Measurements from ENCODE around the gene ITPR1. TPM values are rescaled to one million over a fixed set of nuclear protein-coding genes. Genes with fewer than 3 reads are reported as not detected.

The ITPR1 gene
- total RNA-seq, 4 donors from 2014 or later: 56.1 to 71.2 (median 61.9) TPM

DNA sequence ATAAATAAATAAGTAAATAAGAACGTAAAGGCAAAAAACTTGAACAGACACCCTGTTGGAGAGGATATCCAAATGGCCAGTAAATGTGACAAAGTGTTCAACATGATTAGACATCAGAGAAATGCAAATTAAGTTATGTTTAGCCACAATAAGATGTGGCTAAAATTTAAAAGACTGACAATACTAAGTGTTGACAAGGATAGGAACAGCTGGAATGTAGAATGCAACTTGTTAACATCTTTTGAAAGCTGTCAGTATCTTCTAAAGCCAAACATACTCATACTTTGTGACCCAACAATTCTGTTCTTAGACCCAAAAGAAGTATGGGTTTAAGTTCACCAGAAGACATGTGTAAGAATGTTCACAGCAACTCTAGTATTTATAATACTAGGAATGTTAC is 197.1 kb downstream of the ITPR1 start:
- TF ChIP-seq EP300 (IDR thresholded peaks at IDR 0.05) (no peak), POLR2A (IDR thresholded peaks at IDR 0.05) (no peak)
- TF ChIP-seq, protein P1, sequence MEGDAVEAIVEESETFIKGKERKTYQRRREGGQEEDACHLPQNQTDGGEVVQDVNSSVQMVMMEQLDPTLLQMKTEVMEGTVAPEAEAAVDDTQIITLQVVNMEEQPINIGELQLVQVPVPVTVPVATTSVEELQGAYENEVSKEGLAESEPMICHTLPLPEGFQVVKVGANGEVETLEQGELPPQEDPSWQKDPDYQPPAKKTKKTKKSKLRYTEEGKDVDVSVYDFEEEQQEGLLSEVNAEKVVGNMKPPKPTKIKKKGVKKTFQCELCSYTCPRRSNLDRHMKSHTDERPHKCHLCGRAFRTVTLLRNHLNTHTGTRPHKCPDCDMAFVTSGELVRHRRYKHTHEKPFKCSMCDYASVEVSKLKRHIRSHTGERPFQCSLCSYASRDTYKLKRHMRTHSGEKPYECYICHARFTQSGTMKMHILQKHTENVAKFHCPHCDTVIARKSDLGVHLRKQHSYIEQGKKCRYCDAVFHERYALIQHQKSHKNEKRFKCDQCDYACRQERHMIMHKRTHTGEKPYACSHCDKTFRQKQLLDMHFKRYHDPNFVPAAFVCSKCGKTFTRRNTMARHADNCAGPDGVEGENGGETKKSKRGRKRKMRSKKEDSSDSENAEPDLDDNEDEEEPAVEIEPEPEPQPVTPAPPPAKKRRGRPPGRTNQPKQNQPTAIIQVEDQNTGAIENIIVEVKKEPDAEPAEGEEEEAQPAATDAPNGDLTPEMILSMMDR (IDR thresholded peaks at IDR 0.05): no peak
- H3K4me3 ChIP-seq: no peak overlapping the region
- no peak overlapping the region for H3K27ac ChIP-seq
- WGBS, 2 donors: 91 to 97% methylated on average over 1 of the region's 1 CpG
- H3K4me1 ChIP-seq: no peaks in the 10 kb centered on the region
- no peaks in the 10 kb centered on the region for H3K27me3 ChIP-seq
- peaks cover 0 to 20% (median 2%) of the 10 kb centered on the region in 4 donors for H3K9me3 ChIP-seq
- DNase-seq (ENCODE audit: low spot score in 2 of 2): no peak
- H3K36me3 ChIP-seq: peaks cover 0 to 85% (median 0%) of the 10 kb centered on the region in 3 donors

DNA sequence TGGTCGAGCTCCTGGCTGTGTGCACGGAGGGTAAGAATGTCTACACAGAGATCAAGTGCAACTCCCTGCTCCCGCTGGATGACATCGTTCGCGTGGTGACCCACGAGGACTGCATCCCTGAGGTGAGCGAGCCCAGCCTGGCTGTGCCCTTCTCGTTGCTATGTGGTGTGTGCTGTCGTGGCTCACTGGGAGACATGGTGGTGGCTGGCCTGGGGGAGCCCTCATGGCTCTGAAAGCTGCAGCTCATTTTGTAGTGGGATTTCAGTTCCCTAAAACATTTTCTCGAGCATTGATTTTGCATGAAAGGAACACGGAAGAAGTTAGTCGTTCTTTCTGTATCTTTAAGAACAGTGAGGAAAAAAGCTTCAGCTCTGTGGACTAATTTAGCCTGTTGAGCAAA is 200.5 kb downstream of the ITPR1 start:
- Histone ChIP-seq H3K4me3 (no peak overlapping the region), H3K4me1 (no peaks in the 10 kb centered on the region), H3K36me3 (peaks cover 0 to 52% (median 0%) of the 10 kb centered on the region in 3 donors), H3K9me3 (peaks cover 0 to 20% (median 2%) of the 10 kb centered on the region in 4 donors), H3K27me3 (no peaks in the 10 kb centered on the region), H3K27ac (no peak overlapping the region)
- TF ChIP-seq, protein P1 (IDR thresholded peaks at IDR 0.05): no peak
- no peak for TF ChIP-seq EP300 (IDR thresholded peaks at IDR 0.05)
- no peak for TF ChIP-seq POLR2A (IDR thresholded peaks at IDR 0.05)
- WGBS, 2 donors: 82 to 83% methylated on average over 13 of the region's 13 CpGs
- no peak for DNase-seq (ENCODE audit: low spot score in 2 of 2)

DNA sequence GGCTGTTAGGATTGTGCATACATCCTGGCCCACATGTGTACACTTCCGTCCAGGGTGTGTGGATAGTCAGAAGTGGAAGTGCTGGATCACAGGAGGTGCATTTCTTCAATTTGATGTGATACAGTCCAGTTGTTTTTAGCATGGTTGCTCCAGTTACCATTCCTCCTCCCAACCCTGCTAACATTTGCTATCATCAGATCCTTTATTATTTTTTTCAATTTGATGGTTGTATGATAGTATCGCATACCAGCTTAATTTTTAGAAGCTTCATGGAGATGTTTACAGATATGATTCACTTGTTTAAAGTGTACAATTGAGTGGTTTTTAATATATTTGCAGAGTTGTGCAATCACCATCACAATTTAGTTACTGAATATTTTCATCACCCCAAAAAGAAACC is 202.7 kb downstream of the ITPR1 start:
- WGBS, 2 donors: 90 to 98% methylated on average over 2 of the region's 2 CpGs
- Histone ChIP-seq H3K36me3 (peaks cover 0 to 40% (median 0%) of the 10 kb centered on the region in 3 donors), H3K9me3 (no peaks in the 10 kb centered on the region), H3K27me3 (no peaks in the 10 kb centered on the region), H3K4me1 (no peaks in the 10 kb centered on the region), H3K27ac (no peak overlapping the region), H3K4me3 (no peak overlapping the region)
- DNase-seq (ENCODE audit: low spot score in 2 of 2): no peak
- no peak for TF ChIP-seq POLR2A (IDR thresholded peaks at IDR 0.05)
- TF ChIP-seq, protein P1 (IDR thresholded peaks at IDR 0.05): no peak
- TF ChIP-seq EP300 (IDR thresholded peaks at IDR 0.05): no peak

DNA sequence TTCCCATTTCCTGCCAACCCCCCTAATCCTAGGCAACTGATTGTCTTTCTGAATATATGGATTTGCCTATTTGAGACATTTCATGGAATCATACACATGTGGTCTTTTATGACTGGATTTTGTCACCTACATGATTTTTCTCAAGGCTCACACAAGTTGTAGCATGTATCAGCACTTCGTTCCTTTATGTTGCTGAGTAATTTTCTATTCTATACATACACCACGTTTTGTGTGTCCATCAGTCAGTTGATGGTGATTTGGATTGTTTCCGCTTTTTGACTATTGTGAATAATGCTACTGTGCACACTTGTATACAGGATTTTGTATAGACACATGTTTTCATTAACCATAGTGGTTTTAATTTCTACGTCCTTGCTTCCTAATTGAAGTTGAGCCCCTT is 203.1 kb downstream of the ITPR1 start:
- no peaks in the 10 kb centered on the region for H3K9me3 ChIP-seq
- no peak overlapping the region for H3K4me3 ChIP-seq
- H3K27me3 ChIP-seq: no peaks in the 10 kb centered on the region
- no peak overlapping the region for H3K27ac ChIP-seq
- WGBS, 2 donors: 70 to 93% methylated on average over 4 of the region's 4 CpGs
- H3K36me3 ChIP-seq: peaks cover 0 to 40% (median 0%) of the 10 kb centered on the region in 3 donors
- no peaks in the 10 kb centered on the region for H3K4me1 ChIP-seq
- DNase-seq (ENCODE audit: low spot score in 2 of 2): no peak
- TF ChIP-seq, protein P1 (IDR thresholded peaks at IDR 0.05): no peak
- TF ChIP-seq POLR2A (IDR thresholded peaks at IDR 0.05) (no peak), EP300 (IDR thresholded peaks at IDR 0.05) (no peak)

DNA sequence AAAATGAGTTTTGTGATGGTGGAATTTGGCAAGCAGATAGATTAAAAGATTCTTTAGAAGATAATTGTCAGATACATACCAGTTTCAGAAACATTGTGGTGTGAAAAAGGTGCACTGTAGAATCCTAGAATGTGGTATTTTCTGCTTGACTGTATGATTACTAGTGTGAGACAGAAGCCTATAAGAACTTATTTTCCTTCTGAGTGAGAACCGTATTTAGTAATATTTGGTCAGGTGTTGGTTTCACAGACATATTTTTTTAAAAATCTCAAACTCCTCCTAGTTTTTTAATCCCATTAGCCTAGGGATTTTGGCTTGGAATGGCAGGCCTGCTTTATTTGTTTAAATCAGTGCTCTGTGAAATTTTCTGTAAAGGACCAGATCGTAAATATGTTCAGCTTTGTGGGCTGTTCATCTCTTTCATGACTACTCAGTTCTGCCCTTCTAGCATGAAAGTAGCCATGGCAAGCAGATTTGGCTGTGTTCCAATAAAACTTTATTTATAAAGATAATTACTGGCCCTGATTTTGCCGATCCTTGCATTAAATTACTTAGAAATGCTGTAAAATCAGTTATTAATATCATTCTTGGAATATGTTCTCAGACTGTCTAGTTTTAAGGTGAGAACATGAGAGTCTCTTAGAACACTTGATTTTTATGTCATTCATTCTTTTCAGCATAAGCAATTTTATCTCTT is 205.1 kb downstream of the ITPR1 start:
- Histone ChIP-seq H3K9me3 (no peaks in the 10 kb centered on the region), H3K4me3 (no peak overlapping the region), H3K36me3 (peaks cover 0 to 34% (median 0%) of the 10 kb centered on the region in 3 donors), H3K27ac (no peak overlapping the region), H3K27me3 (no peaks in the 10 kb centered on the region), H3K4me1 (peaks cover 0 to 4% (median 0%) of the 10 kb centered on the region in 4 donors)
- 91% methylated on average over 3 of the region's 3 CpGs for WGBS, 2 donors
- DNase-seq (ENCODE audit: low spot score in 2 of 2): no peak
- TF ChIP-seq POLR2A (IDR thresholded peaks at IDR 0.05): no peak
- TF ChIP-seq, protein P1 (IDR thresholded peaks at IDR 0.05): no peak
- no peak for TF ChIP-seq EP300 (IDR thresholded peaks at IDR 0.05)
